HG03521 (cell line): ENCODE results near the gene SSX4.
"Not testable (repeated sequence)": the region's sequence is repeated elsewhere in the genome, so short reads cannot be mapped to it uniquely, and the experiment has no call there.

Experiments used
- ATAC-seq: cut with Tn5 transposase; IDR thresholded peaks from one replicate; pipeline ENCODE4 v1.9.1; 2021; ENCODE audit warnings: mild to moderate bottlenecking, moderate library complexity; ENCODE audit not compliant: unreplicated experiment

SSX4 gene, protein sequence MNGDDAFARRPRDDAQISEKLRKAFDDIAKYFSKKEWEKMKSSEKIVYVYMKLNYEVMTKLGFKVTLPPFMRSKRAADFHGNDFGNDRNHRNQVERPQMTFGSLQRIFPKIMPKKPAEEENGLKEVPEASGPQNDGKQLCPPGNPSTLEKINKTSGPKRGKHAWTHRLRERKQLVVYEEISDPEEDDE

DNA sequence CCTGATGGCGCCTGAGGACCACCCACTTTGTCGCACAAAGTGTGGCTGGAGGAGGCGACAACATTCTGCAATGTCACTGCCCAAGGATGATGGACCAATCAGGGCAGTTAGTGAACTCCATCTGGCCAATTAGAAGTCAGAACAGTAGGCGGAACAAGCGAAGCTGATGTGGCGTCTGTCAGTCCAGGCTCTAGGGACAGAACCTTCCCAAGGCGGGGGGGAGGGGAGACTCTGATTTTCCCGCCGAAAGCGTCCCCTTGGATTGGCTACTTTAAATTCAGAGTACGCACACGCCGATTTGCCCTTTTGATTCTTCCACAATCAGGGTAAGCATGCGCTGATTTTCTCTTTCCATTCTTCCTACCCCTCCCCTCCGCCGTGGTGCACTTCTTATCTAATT, at the start of gene SSX4:
Gene SSX4 (plus strand): TSS at position 301 of the 400 bp plus-strand sequence. CDS start 515 bp downstream, outside the sequence.
- ATAC-seq = not testable (repeated sequence)

DNA sequence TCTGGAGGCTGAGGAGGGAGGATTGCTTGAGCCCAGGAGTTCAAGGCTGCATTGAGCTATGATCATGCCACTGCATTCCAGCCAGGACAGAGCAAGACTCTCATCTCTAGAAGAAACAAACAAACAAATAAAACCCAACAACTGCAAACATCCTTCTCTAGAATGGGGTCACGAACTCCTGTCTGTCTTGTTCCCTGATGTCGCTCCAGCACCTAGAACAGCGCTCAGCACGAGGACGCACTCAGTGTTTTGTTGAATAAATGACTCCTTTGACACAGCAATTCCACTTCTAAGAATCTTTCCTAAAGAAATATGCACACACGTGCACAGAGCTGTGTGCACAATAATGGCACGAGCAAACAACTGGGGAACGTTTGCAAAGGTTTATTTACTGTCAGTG, 37.3 kb upstream of the SSX4 start:
- not testable (repeated sequence) for ATAC-seq

DNA sequence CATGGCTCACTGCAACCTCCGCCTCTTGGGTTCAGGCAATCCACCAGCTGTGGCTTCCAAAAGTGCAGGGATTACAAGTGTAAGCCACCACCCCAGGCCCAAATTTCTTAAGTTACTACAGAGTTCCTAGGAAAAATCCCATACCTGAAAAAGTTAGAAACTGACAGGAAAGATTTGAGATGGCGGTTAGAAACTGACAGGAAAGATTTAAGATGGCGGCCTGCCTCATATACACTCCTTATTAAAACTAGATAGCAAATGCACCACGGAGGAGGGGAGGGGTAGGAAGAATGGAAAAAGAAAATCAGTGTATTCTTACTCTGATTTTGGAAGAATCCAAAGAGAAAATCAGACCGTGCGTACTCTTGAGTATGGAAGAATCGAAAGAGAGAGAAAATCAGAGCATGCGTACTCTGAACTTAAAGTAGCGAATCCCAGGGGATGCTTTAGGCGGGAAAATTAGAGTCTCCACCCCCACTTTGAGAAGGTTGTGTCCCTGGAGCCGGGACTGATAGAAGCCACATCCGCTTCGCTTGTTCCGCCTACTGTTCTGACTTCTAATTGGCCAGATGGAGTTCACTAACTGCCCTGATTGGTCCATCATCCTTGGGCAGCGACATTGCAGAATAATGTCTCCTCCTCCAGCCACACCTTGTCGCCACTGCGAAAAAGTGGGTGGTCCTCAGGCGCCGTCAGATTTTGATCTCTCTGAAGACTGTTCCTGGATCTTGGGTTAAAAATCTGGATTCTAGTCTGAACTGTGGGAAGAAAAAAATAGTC, 26.8 kb upstream of the SSX4 start, which contains the start of gene SSX3:
Gene SSX3 (minus strand): TSS at position 389 of the 780 bp plus-strand sequence. CDS start 1,454 bp downstream, outside the sequence.
- not testable (repeated sequence) for ATAC-seq

DNA sequence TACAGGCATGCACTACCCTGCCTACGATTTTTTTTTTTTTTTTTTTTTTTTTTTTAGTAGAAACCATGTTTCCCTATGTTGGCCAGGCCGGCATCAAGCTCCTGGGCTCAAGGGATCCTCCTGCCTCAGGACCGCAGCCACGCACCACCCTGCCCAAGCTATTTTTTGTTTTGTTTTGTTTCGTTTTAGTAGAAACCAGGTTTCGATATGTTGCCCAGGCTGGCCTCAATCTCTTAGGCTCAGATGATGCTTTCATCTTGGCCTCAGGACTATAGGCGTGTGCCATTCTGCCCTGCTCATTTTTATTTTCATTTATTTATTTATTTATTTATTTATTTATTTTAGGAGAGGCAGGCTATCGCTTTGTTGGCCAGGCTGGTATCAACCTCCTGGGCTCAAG, 25.7 kb upstream of the SSX4 start:
- no peak for ATAC-seq

DNA sequence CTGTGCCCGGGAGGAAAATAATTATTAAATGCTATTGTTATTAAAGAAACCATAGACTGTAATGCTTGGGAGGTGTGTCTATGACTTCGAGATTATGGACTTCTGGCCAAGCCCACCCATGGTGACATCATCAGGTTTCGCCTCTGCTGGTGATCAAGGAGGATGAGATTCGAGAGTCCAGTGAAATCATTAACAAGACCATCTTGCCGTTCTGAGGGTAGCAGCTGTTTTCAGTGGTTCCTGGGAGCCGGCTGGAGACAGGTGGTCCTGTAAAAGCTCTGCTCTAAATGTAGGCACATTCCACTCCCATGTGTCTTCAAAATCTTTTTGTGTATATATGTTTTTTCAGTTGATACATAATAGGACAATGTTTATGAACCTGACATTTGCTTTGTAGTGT, 24.1 kb upstream of the SSX4 start:
- ATAC-seq = not testable (repeated sequence)

DNA sequence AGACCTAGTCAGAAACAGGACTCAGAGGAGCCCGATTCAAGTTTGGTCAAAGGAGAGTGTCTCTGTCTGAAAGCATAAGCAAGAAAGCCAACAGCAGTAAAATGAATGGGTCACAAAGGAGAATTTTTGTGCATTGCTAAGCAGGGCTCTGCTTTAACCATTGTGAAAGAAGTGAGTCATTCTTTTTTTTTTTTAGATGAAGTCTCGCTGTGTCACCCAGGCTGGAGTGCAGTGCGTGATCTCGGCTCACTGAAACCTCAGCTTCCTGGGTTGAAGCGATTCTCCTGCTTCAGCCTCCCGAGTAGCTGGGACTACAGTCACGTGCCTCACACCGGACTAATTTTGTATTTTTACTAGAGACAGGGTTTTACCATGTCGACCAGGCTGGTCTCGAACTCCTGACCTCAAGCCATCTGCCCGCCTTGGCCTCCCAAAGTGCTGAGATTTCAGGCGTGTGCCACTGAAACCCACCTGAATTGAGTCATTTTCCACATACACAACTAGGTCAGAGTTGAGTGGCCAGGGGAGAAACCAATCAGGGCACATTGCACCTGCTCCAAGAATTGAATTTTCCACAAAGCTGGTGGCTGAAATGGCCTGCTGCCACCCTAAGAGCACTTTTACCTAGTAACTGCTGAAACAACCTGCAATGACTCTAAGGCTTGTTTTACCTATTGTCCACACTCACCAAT, 15.5 kb upstream of the SSX4 start:
- ATAC-seq = not testable (repeated sequence)

DNA sequence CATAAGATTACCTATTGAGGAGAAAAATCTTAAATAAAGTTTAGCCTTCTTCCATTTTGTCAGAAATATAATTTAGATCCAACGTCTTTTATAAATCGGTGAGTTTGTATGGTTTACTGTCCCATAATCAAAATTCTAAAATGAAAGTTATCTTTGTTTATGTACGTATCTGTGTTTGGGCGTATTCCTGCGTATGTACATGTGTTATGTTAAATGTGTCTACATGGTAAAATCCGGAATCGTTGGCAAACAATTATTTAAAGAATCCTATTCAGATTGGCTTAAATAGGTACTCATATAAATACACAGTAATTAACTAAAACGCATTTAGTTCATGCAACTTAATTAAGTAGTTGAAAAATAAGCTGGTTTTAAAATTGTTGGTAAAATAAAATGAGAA, 12.9 kb upstream of the SSX4 start:
- not testable (repeated sequence) for ATAC-seq

DNA sequence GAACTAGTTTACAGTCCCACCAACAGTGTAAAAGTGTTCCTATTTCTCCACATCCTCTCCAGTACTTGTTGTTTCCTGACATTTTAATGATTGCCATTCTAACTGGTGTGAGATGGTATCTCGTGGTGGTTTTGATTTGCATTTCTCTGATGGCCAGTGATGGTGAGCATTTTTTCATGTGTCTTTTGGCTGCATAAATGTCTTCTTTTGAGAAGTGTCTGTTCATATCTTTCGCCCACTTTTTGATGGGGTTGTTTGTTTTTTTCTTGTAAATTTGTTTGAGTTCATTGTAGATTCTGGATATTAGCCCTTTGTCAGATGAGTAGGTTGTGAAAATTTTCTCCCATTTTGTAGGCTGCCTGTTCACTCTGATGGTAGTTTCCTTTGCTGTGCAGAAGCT, 13.6 kb downstream of the SSX4 start:
- not testable (repeated sequence) for ATAC-seq

DNA sequence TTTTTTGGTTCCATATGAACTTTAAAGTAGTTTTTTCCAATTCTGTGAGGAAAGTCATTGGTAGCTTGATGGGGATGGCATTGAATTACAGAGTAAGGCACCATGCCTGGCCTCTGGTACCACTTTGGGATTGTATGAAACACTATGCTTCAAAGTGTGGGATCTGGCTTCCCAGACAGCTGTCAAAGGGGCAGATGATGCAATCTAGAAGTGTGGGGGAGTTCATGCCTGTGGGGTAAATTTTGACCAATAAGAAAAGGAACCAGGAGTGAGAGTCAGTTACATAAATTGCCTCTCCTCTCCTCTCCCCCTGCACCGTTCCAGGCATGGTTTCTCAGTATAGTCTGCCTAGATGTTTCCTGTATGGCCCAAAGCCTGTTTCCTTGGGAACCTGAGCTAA, 14.5 kb downstream of the SSX4 start:
- ATAC-seq = not testable (repeated sequence)

DNA sequence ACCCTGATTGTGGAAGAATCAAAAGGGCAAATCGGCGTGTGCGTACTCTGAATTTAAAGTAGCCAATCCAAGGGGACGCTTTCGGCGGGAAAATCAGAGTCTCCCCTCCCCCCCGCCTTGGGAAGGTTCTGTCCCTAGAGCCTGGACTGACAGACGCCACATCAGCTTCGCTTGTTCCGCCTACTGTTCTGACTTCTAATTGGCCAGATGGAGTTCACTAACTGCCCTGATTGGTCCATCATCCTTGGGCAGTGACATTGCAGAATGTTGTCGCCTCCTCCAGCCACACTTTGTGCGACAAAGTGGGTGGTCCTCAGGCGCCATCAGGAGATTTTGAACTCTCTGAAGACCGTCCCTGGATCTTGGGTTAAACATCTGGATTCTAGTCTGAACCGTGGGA, 28.5 kb downstream of the SSX4 start, which contains the start of gene SSX4B:
Gene SSX4B (minus strand): TSS at position 101 of the 400 bp plus-strand sequence. CDS start 588 bp downstream, outside the sequence.
- ATAC-seq = not testable (repeated sequence)

DNA sequence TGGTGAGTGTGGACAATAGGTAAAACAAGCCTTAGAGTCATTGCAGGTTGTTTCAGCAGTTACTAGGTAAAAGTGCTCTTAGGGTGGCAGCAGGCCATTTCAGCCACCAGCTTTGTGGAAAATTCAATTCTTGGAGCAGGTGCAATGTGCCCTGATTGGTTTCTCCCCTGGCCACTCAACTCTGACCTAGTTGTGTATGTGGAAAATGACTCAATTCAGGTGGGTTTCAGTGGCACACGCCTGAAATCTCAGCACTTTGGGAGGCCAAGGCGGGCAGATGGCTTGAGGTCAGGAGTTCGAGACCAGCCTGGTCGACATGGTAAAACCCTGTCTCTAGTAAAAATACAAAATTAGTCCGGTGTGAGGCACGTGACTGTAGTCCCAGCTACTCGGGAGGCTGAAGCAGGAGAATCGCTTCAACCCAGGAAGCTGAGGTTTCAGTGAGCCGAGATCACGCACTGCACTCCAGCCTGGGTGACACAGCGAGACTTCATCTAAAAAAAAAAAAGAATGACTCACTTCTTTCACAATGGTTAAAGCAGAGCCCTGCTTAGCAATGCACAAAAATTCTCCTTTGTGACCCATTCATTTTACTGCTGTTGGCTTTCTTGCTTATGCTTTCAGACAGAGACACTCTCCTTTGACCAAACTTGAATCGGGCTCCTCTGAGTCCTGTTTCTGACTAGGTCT, 43.8 kb downstream of the SSX4 start:
- ATAC-seq = not testable (repeated sequence)

DNA sequence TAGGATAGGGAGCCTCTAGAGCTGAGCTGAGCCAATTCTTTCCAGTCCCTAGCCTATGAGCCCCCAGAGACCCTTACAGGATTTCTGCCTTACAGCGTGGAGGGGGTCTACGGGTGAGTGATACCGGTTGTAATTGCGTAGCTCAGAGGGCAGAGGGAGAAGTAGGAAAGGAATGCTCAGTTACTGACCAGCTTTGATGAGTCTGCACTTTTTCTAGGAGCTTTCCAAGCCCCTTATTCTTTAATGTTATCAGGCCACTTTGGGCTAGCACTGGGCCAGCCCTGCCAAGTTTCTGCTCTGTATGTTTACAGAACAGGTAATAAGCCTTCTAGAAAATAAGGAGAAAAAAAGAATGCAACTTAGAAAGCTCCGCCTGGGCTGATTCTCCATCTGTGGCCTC, 46.3 kb downstream of the SSX4 start:
- not testable (repeated sequence) for ATAC-seq

DNA sequence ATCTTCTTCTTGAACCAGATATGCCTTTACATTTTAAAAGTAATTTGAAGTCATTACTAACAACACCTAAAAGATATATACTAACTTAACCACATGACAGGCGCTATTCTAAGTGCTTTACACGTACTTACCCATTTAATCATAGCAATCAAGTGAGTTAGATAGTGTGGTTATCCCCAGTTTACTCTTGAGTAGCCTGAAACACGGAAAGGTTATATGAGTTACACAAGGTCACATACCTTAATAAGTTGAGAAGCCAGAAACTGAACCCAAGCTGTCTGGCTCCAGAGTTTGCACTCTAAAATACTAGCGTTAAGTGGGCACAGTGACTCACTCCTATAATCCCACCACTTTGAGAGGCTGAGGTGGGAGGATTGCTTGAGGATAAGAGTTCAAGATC, 46.8 kb downstream of the SSX4 start:
- not testable (repeated sequence) for ATAC-seq

DNA sequence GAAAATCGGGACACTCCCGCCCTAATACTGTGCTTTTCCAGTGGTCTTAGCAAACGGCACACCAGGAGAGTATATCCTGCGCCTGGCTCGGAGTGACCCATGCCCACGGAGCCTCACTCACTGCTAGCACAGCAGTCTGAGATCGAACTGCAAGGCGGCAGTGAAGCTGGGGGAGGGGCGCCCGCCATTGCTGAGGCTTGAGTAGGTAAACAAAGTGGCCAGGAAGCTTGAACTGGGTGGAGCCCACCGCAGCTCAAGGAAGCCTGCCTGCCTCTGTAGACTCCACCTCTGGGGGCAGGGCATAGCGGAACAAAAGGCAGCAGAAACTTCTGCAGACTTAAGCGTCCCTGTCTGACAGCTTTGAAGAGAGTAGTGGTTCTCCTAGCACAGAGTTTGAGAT, 50.4 kb downstream of the SSX4 start:
- ATAC-seq = not testable (repeated sequence)
